Measurements from ENCODE around the gene NPAS3.

GRCh38 chr14:33588771-33589170 lies 650.1 kb downstream of the NPAS3 start:
- no peak for TF ChIP-seq CTCF (tag by site-specific recombination; IDR thresholded peaks at IDR 0.05)
- TF ChIP-seq ZBTB21 (tag by site-specific recombination; IDR thresholded peaks at IDR 0.05), result no peak
